ENCODE measurements around the gene ROR1.

Gene ROR1

DNA sequence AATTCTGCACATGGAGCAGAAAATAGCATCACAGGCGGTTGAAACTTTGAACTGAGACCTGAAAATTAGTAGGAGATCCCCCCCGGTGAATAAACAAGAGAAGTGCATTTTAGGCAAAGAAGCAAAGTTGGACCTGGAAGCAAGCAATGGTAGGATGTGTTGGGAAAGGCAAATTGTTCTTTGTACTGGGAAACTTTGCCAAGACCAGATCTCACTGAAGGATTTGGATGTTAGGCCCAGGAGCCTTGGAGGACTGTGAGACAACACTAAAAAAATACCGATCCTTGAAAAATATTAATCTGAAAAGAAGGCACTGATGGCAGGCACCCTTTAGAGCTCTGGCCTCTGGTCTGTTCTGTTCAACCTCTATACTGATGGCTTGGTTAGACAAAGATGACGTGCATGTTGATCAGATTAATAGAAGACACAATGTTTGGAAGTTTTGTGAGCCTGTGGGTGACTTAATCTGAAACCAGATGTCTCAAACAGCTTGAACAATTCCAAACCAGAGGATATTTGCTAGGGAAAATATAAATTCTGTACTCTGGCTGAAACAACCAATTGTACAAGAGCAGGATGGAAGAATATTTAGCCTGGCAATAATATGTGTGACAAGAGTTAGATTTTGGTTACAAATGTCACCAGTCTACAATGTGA, 108.4 kb downstream of the ROR1 start:
- DNase-seq (ENCODE audit: low read depth, low spot score) = no peak

DNA sequence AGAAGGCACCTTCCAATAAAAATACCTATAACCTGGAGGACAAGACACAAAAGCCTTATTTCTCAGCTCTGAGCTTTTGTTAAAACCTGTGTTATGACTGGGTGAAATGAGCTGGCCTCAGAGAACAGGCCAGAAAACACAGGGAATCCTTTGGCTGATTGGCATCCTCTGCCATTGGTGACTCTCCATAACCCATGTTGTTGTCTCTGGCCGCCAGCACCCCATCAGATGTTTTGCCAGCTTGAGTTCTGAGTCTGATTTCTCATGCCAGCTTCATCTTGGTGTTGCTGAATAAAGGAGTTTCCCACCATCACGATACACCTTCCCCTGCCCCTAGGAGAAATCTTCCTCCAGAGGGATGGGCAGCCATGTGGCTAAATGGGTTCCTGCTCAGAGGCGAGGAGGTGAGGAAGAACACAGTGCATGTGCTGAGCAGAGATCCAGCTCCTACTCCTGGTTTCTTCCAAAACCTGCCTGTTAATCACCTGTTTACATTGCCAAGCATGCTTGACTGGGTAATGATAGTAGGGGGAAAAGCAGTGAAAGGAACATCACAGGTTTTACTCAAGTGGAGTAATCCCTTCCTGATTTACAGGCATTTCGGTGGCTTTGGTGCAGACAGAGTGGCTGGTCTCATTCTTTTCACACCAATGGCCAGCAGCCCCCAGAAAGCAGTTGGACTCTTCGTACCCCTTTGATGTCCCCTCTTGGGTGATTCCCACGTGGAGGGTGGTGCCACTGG, 109.8 kb downstream of the ROR1 start:
- no peak for DNase-seq (ENCODE audit: low read depth, low spot score)

DNA sequence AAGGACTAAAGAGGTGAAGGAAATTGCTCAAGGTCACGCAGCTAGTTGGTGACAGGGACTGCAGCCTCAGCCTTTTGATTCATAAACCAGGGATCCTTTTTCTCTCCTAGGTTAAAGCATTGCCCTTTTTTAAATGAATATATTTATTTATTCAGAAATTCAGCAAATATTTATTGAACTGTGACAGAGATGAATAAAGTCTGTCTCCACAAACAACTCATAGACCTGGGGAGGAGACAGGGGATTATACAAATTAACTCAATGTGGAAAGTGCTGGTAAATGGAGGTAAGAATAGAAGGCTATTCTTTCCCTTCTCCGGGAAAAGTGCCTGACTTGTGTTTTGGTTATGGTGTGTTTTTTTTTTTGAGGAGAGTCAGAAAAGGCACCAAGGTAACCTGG, 110.7 kb downstream of the ROR1 start:
- no peak for DNase-seq (ENCODE audit: low read depth, low spot score)

DNA sequence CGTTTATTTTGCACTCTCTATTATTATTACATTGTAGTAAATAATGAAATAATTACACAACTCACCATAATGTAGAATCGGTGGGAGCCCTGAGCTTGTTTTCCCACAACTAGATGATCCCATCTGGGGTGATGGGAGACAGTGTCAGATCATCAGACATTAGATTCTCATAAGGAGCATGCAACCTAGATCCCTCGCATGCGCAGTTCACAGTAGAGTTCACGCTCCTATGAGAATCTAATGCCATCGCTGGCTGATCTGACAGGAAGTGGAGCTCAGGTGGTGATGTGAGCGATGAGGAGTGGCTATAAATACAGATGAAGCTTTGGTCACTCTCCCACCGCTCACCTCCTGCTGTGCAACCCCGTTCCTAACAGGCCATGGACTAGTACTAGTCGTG, 112.1 kb downstream of the ROR1 start:
- no peak for DNase-seq (ENCODE audit: low read depth, low spot score)

DNA sequence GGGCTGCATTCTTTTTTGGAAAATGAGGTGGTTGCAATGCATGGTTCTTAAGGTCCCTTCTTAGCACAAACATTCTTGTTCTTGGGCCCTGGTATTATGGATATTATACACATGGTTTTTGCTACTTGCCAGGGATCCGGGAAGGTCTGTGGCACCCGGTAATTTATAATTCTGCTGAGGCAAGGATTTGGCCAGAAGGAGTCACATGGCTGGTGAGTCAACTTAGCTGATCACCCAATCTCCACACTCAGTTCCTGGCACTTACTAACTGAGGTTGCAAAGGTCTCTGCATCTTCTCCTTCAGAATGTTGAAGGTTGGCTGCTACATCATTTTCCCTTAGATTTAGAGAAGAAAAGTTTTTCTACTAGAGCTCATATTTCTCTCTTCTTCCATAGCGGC, 112.5 kb downstream of the ROR1 start:
- no peak for DNase-seq (ENCODE audit: low read depth, low spot score)

DNA sequence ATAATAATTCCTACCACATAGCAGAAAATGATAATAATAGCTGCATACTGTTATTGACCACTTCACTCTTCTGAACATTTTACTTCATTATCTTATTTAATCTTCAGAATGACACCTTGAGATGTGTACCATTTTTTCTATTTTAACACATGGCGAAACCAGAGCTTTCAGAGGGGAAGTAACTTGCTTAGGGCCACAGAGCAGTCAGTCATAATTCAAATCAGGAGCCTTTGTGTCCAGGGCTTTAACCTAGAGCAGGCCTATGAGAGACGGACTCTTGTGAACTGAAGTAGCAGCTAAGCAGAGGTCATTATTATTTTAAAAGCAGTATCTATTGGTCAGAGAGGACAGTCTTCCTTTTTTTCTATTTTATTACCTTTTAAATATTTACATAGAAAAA, 114.0 kb downstream of the ROR1 start:
- DNase-seq (ENCODE audit: low read depth, low spot score) = no peak

DNA sequence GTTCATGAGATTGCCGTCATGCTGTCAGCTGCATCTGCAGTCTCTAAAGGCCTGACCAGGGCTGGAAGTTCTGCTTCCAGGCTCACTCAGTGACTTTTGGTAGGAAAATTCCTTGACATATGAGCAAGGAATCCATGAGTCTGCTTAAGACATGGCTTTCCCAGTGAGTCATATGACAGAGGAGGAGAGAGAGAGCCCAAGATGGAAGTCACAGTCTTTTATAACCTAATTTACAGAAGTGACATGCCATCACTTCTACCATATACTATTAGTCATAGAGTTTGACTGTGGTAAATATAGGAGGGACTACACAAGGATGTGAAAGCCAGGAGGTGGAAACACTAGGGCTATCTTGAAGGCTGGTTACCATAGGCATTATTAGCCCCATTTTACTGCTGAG, 115.2 kb downstream of the ROR1 start:
- DNase-seq (ENCODE audit: low read depth, low spot score) = no peak

DNA sequence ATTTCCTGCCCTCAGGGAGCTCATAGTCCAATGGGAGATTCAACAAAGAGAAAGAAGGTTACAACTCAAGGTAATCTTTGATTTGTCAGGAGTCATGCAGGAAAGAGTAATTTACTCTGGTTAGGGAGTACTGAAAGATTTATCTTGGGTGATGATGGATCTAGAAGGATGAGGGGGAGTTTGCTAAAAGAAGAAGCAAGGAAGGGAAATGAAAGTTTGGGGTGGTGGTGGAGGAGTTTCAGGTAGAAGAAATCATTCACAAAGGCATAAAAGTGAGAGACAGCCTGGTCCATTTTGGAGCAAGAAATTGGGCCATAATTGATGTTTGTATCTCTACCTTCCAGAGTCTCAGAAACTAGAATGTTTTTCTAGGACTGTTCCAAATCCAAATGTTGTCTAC, 116.7 kb downstream of the ROR1 start:
- DNase-seq (ENCODE audit: low read depth, low spot score) = no peak

DNA sequence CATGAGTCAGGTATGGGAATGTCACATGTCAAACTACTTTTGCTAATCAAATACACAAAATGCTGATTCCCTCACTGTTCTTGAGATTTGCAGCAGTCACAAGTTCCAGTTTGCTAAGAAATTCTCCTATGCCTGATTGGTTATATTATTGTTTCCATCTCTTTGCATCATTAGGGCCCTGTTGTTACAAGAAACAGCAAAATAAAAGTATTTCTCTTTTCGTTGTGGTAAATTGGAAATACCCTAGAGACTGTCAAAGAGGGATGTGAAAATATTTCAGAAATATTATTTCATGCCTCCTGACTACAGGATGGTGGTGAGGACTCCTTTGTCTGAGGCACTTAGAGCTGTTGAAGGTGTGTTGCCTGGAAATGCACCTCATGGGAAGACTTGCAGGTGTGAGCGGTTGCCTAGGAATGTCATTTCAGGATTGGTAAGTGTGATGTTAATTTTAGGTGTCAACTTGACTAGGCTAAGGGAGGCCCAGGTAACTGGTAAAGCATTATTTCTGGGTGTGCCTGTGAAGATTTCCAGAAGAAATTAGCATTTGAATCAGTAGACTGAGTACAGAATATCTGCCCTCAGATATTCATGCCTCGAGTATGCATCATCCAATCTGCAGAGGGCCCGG, 117.4 kb downstream of the ROR1 start:
- DNase-seq (ENCODE audit: low read depth, low spot score) = no peak

DNA sequence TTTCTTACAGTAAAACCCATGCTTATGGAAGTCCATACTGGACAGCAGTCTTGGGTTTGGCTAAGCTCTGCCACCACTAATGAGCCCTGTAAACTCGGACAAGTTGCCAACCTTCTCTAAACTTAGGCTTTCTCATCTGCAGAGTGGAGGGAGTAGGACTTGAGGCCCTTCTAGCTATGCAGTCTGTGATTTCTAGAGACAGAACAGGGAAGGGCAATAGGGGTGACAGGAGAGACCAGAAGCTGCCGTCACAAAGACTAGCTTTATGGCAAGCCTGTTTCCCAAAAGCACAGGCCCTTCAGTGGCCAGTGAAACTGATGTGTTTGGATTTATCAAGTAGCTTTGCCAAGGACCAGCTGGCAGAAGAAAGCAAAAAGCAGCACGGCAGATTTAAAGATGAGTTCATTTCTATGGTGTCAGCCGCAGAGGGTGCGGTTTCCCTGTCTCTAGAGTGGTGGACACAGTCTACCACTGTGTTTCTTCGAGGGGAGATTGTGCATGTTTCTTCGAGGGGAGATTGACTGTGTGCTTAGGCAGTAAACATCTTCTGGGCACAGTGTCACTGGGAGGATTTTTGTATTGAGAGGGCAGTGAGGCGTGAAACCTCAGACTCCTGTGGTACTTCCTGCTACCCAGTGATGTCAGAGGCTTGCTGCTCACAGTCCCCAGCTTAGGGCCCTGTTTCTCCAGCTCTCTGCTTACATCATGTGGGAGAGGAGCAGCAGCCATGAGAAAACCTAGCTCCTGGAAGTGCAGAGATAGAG, 119.0 kb downstream of the ROR1 start:
- no peak for DNase-seq (ENCODE audit: low read depth, low spot score)

DNA sequence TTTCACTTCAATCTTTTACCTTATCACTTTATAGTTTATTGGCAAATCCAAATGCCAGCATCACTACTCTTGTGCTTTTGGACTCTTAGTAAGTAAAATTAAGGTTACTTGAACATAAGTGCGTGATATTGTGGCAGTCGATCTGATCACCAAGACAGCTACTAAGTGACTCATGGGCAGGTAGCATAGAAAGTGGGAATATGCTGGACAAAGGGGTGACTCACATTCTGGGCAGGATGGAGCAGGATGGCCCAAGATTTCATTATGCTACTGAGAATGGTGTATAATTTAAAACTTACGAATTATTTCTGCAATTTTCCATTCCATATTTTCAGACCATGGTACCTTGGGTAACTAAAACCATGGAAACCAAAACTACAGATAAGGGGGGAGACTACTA, 120.2 kb downstream of the ROR1 start:
- DNase-seq (ENCODE audit: low read depth, low spot score) = no peak

DNA sequence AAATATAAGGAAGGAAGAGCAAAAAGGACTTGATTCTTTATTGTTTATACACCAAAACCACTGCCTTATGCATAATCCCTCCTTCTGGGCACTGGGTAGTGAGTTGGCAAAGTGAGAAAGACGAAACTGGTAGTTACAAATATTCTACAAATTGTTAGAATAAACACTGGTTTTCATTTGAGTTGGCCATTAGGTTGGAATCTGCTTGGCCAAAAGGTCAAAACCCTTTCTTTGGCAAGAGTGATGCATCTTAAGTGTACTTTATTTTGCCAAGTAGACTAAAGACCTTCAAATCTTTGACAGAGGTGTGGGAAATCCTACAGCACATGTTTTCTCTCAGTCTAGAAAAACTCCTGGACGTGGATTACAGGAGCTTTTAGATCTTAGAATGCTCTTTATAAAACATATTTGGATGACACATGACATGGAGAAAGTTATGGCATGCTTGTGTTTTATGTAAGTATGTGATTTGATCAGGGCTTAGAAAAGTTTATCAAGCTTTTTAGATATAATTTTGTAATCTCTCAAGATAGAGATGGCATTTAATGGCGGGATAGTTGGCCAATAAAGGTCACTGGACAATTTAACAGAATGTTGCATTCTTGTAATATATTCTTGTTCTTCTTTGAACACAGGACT, 120.9 kb downstream of the ROR1 start:
- no peak for DNase-seq (ENCODE audit: low read depth, low spot score)

DNA sequence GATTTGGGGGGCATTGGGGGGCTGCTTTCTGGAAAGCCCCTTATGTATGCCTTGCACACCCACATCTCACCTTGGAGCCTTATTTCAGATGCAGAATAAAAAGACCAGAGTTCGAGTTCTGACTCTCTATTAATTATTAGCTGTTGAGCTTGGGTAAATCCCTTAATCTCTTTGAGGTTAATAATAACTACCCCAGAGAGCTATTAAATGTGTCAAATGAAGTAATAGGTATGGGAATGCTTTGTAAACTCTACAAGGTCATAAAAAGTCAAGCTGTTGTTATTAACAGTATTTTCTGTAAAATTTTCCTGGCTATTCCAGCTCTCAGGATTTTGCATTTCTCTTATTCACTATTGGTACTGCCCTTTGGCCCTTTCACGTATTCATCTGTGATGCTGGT, 122.9 kb downstream of the ROR1 start:
- no peak for DNase-seq (ENCODE audit: low read depth, low spot score)

DNA sequence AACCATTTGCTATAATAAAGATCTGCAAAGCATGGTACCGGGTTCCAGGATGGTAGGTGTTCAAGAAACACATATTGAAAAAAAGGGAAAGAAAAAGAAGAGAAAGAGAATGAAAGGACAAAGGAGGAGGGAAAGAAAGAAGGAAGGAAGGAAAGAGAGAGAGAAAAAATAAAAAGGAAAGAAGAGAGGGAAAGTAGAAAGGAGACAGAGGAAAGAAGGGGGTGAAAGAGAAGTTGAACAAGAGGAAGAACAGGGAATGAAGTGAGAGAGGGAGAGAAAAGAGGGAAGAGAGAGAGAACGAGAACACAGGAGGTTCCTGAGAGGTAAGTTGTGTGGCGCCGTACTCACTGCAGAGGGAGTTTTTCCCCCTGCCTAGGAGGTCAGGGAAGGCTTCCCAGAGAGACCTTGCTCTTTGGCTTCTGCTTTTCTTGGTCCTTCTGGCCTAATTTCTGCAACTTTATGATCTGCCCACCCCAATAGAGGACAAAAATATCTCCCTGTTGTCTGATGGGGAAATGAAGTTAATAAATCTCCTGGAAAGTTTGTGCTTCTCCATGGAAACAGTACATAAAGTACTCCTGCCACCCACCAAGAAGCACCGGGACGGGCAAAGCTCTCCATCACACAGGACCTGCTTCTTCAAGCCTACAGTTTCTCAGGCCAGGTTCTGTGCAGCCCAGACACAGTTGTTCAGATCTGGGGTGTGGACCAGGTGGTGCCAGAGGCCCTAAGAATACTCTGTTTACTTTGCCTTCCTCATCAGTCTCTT, 124.8 kb downstream of the ROR1 start:
- DNase-seq (ENCODE audit: low read depth, low spot score) = no peak

DNA sequence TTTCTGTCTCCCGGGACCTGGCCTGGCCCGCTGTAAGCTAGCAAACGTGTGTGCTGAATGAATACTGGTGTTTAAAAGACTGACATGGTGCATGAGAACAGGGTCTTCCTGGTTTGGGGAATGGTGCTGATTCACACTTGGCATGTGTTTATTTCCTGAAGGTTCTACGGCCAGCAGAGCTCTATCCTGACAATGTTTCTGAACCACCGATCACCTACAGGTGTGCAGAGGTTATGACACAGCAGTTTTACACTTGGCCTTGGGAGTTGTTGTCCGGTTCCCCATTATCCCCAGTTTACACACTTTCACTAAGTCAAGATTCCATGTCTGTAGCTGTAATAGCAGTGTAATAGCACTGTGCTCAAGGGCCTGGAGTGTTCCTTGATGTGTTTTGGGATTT, 127.3 kb downstream of the ROR1 start:
- no peak for DNase-seq (ENCODE audit: low read depth, low spot score)

DNA sequence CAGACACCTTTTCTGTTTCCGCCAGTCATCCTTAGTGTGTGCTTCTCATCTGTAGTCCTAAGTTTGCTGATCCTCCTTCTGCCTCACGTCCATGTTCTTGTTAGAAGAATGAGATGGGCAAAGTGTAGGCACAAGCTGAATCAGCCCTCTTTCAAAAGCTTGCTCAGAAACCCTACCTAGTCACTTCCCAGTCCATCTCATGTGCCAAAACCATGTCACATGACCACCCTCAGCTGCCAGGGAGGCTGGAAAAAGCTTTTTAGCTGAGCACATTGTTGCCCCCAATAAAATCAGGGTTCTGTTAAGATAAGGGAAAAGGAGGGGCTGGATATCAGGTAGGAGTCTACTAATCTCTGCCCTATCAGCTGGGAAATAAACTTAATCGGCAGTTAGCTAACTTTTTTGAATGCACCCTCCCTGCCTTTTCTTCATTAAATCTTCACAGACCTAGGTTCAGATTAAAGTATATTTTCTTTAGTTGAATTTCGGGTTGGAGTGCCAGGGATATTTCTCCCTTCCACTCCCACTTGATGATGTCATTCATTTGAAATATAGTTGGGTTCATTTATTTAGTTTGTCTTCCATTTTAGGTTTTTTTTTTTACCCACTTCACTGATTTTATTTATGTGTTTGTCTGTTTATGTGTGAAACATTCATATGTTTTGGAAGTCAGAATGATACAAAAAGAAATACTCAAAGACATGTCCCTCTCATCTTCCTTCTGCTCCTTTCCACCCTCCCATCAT, 129.2 kb downstream of the ROR1 start:
- no peak for DNase-seq (ENCODE audit: low read depth, low spot score)

DNA sequence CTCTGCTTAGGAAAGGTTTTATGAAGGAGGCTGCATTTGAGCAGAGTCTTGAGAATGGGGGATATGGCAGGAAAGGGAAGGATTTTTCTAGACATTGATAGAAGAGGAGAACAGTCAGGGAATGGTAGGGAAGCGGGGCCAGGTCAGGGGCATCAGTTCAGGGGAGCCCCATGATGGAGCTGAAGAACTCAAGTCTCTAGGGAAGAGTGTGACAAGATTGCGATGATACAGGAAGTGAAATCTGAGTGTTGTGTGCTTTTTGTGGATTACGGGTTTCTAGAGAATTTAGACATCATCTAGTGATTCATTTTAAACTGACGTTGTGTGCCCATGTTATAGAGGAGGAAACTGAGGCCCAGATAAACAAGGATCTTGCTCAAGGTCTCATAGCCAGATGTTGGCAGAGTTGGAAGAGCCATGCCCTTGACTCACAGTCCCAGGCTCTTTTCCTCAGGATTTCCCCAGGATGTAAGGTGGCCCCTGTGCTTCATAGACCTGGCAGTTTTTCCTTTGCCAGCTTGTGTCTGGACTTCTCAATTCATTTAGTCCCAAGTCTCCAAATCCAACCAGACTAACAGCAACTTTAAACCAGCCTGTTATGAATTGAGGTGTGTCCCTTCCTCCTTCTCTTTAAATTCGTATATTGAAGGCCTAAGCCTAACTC, 130.3 kb downstream of the ROR1 start:
- no peak for DNase-seq (ENCODE audit: low read depth, low spot score)

DNA sequence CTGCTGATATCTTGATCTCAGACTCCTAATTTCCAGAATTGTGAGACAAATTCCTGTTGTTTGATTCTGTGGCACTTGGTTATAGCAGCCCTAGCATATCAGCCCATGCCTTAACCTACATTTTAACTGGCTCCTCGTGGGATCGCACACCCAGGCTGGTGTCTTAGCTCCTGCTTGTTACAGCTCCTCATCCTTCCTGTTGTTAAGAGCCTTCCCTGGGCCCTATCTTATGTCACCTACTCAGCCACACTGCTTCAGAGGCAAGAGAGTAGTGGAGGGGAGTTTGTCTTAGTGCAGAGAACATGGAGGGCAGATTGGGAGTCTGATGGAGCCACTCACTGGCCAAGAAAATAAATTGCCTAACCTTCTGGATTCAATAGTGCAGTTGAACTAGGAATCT, 131.0 kb downstream of the ROR1 start:
- no peak for DNase-seq (ENCODE audit: low read depth, low spot score)

DNA sequence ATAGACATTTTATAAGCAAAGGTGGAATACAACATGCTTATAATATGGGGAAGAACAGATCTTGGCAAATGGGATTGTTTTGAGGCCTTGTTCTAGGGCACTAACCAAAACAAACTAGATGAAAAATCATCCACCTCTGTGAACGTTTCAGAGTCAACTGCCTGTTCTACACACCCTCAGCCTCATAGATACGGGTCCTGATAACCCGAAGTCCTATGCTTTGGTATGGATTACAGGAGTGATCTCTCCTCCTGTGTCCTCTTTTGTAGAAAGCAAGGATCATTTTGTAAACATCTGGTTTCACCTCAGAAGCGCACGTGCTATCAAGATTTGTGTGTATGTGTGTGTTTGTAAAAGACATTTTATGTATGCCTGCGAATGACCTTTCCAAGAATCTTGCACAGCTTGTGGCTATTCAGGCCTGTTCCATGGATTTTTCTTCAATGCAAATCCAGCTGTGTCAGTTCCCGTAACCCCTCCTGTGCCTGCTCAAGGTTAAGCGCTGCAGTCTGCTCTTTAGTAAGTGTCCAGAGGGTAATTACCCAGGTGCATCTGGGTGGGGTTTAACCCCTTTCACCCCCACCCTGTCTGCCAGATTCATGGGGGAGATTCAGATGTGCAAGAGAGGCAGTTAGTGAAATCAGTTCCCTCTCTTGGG, 132.4 kb downstream of the ROR1 start:
- no peak for DNase-seq (ENCODE audit: low read depth, low spot score)

Measured in activated CD4-positive, CD25-positive, alpha-beta regulatory T cell treated with anti-CD3 and anti-CD28 coated beads, Interleukin-2, amount 50 U/mL, for 16 hours (primary cell).